ENCODE results near the gene ADAMTS2. TPM values are rescaled to one million over a fixed set of nuclear protein-coding genes. Genes with fewer than 3 reads are reported as not detected.

ADAMTS2 gene

GRCh38 chr5:179080724-179081123 is 264.5 kb downstream of the ADAMTS2 start:
- Histone ChIP-seq H3K36me3 (ENCODE audit: control insufficient read depth, insufficient read depth, low read length) (no peaks in the 10 kb centered on the region), H3K4ac (ENCODE audit: low read depth, low read length) (no peak overlapping the region), H4K5ac (ENCODE audit: low read length) (no peak overlapping the region), H3K27ac (ENCODE audit: low read depth, low read length) (no peak overlapping the region), H3K23ac (ENCODE audit: low read length) (no peak overlapping the region), H3K27me3 (ENCODE audit: insufficient read depth, low read length, poor library complexity) (no peaks in the 10 kb centered on the region), H2AK5ac (ENCODE audit: low read length) (no peak overlapping the region), H4K8ac (ENCODE audit: low read depth, low read length) (no peak overlapping the region), H3K18ac (ENCODE audit: low read length) (no peak overlapping the region), H2BK5ac (ENCODE audit: low read length) (no peak overlapping the region), H2BK15ac (replicated peaks; ENCODE audit: low read depth) (no peak overlapping the region), H3K79me1 (ENCODE audit: low read length) (no peaks in the 10 kb centered on the region), H3K56ac (ENCODE audit: low read length) (no peak overlapping the region), H3K79me2 (ENCODE audit: control insufficient read depth, insufficient read depth, low read length) (no peaks in the 10 kb centered on the region), H3K9ac (ENCODE audit: low read length) (no peak overlapping the region), H3K4me1 (ENCODE audit: control insufficient read depth, low read depth, low read length) (no peaks in the 10 kb centered on the region), H2BK120ac (ENCODE audit: low read depth, low read length) (no peak overlapping the region), H3K4me3 (ENCODE audit: low read length) (no peak overlapping the region), H3K4me2 (ENCODE audit: low read length) (no peak overlapping the region)
- WGBS (ENCODE audit: extremely low coverage, insufficient coverage, low lambda C conversion rate), result no CpG with 5 or more reads among the region's 4 CpGs
- no peak for DNase-seq

DNA sequence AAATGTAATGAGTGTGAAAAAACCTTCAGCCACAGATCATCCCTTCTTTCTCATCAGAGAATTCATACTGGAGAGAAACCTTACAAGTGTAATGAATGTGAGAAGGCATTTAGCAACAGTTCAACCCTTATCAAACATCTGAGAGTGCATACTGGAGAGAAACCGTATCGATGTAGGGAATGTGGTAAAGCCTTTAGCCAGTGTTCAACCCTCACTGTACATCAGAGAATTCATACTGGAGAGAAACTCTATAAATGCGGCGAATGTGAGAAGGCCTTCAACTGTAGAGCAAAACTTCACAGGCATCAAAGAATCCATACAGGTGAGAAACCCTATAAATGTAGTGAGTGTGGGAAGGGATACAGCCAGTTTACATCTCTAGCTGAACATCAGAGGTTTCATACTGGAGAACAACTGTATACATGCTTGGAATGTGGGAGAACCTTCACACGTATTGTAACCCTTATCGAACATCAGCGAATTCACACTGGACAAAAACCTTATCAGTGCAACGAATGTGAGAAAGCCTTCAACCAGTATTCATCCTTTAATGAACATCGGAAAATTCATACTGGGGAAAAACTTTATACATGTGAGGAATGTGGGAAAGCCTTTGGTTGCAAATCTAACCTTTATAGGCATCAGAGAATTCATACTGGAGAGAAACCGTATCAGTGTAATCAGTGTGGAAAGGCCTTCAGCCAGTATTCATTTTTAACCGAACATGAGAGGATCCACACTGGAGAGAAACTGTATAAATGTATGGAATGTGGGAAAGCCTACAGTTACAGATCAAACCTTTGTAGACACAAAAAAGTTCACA is 265.9 kb downstream of the ADAMTS2 start:
- H3K9ac ChIP-seq (ENCODE audit: low read length), result no peak overlapping the region
- no peaks in the 10 kb centered on the region for H3K4me1 ChIP-seq (ENCODE audit: control insufficient read depth, low read depth, low read length)
- H3K4me2 ChIP-seq (ENCODE audit: low read length), result no peak overlapping the region
- H3K23ac ChIP-seq (ENCODE audit: low read length), result no peak overlapping the region
- no peak overlapping the region for H2BK5ac ChIP-seq (ENCODE audit: low read length)
- no peak overlapping the region for H4K5ac ChIP-seq (ENCODE audit: low read length)
- no peak overlapping the region for H3K4ac ChIP-seq (ENCODE audit: low read depth, low read length)
- no peak overlapping the region for H2BK15ac ChIP-seq (replicated peaks; ENCODE audit: low read depth)
- no peaks in the 10 kb centered on the region for H3K27me3 ChIP-seq (ENCODE audit: insufficient read depth, low read length, poor library complexity)
- no peak overlapping the region for H3K27ac ChIP-seq (ENCODE audit: low read depth, low read length)
- H4K8ac ChIP-seq (ENCODE audit: low read depth, low read length), result no peak overlapping the region
- H2AK5ac ChIP-seq (ENCODE audit: low read length), result no peak overlapping the region
- H3K36me3 ChIP-seq (ENCODE audit: control insufficient read depth, insufficient read depth, low read length), result no peaks in the 10 kb centered on the region
- H3K79me1 ChIP-seq (ENCODE audit: low read length), result no peaks in the 10 kb centered on the region
- peak overlapping the region; percentile 21 for H3K4me3 ChIP-seq (ENCODE audit: low read length)
- no peak overlapping the region for H3K18ac ChIP-seq (ENCODE audit: low read length)
- peak; percentile 4 for DNase-seq
- H2BK120ac ChIP-seq (ENCODE audit: low read depth, low read length), result no peak overlapping the region
- H3K56ac ChIP-seq (ENCODE audit: low read length), result no peak overlapping the region
- no peaks in the 10 kb centered on the region for H3K79me2 ChIP-seq (ENCODE audit: control insufficient read depth, insufficient read depth, low read length)
- no CpG with 5 or more reads among the region's 11 CpGs for WGBS (ENCODE audit: extremely low coverage, insufficient coverage, low lambda C conversion rate)

GRCh38 chr5:179065703-179066102 is 279.6 kb downstream of the ADAMTS2 start:
- no CpG with 5 or more reads among the region's 6 CpGs for WGBS (ENCODE audit: extremely low coverage, insufficient coverage, low lambda C conversion rate)
- Histone ChIP-seq H2BK120ac (ENCODE audit: low read depth, low read length) (no peak overlapping the region), H3K18ac (ENCODE audit: low read length) (no peak overlapping the region), H4K5ac (ENCODE audit: low read length) (no peak overlapping the region), H3K4me3 (ENCODE audit: low read length) (no peak overlapping the region), H4K8ac (ENCODE audit: low read depth, low read length) (no peak overlapping the region), H3K27me3 (ENCODE audit: insufficient read depth, low read length, poor library complexity) (no peaks in the 10 kb centered on the region), H3K56ac (ENCODE audit: low read length) (no peak overlapping the region), H3K79me2 (ENCODE audit: control insufficient read depth, insufficient read depth, low read length) (no peaks in the 10 kb centered on the region), H3K4me2 (ENCODE audit: low read length) (no peak overlapping the region), H3K4me1 (ENCODE audit: control insufficient read depth, low read depth, low read length) (no peaks in the 10 kb centered on the region), H2BK5ac (ENCODE audit: low read length) (no peak overlapping the region), H3K79me1 (ENCODE audit: low read length) (no peaks in the 10 kb centered on the region), H3K4ac (ENCODE audit: low read depth, low read length) (no peak overlapping the region), H2AK5ac (ENCODE audit: low read length) (no peak overlapping the region), H3K36me3 (ENCODE audit: control insufficient read depth, insufficient read depth, low read length) (peaks cover 1% of the 10 kb centered on the region), H3K27ac (ENCODE audit: low read depth, low read length) (no peak overlapping the region), H3K23ac (ENCODE audit: low read length) (no peak overlapping the region), H3K9ac (ENCODE audit: low read length) (no peak overlapping the region), H2BK15ac (replicated peaks; ENCODE audit: low read depth) (no peak overlapping the region)
- no peak for DNase-seq

GRCh38 chr5:179061025-179061424 is 284.2 kb downstream of the ADAMTS2 start:
- Histone ChIP-seq H3K79me2 (ENCODE audit: control insufficient read depth, insufficient read depth, low read length) (no peaks in the 10 kb centered on the region), H3K23ac (ENCODE audit: low read length) (no peak overlapping the region), H2BK15ac (replicated peaks; ENCODE audit: low read depth) (no peak overlapping the region), H3K36me3 (ENCODE audit: control insufficient read depth, insufficient read depth, low read length) (peaks cover 1% of the 10 kb centered on the region), H3K4ac (ENCODE audit: low read depth, low read length) (no peak overlapping the region), H4K8ac (ENCODE audit: low read depth, low read length) (no peak overlapping the region), H3K4me1 (ENCODE audit: control insufficient read depth, low read depth, low read length) (no peaks in the 10 kb centered on the region), H3K27me3 (ENCODE audit: insufficient read depth, low read length, poor library complexity) (no peaks in the 10 kb centered on the region), H3K18ac (ENCODE audit: low read length) (no peak overlapping the region), H2AK5ac (ENCODE audit: low read length) (no peak overlapping the region), H4K5ac (ENCODE audit: low read length) (no peak overlapping the region), H3K56ac (ENCODE audit: low read length) (peak overlapping the region; percentile 84), H3K79me1 (ENCODE audit: low read length) (no peaks in the 10 kb centered on the region), H3K4me3 (ENCODE audit: low read length) (no peak overlapping the region), H2BK5ac (ENCODE audit: low read length) (no peak overlapping the region), H2BK120ac (ENCODE audit: low read depth, low read length) (no peak overlapping the region), H3K27ac (ENCODE audit: low read depth, low read length) (no peak overlapping the region), H3K9ac (ENCODE audit: low read length) (peak overlapping the region; percentile 76), H3K4me2 (ENCODE audit: low read length) (peak overlapping the region; percentile 62)
- no CpG with 5 or more reads among the region's 19 CpGs for WGBS (ENCODE audit: extremely low coverage, insufficient coverage, low lambda C conversion rate)
- no peak for DNase-seq

Small RNA genes within 50 kb of the gene (small RNA-seq; reads per million reads assigned to genes)
- not detected for gene AC109479.2 (ENCODE audit: insufficient read depth)
